ENCODE results near the gene SMIM14.

GRCh38 chr4:39562792-39563191, 75.9 kb downstream of the SMIM14 start:
- TF ChIP-seq ZBTB21 (CRISPR knock-in tag; IDR thresholded peaks at IDR 0.05; ENCODE audit: borderline replicate concordance), result no peak
- no peak for TF ChIP-seq ETV6 (CRISPR knock-in tag; IDR thresholded peaks at IDR 0.05)
- no peak for TF ChIP-seq NFYB (CRISPR knock-in tag; conservative IDR thresholded peaks at IDR 0.05; ENCODE audit: low read depth)
- no peak for TF ChIP-seq CTCF (IDR thresholded peaks at IDR 0.05)
- no peak for TF ChIP-seq SMAD4 (CRISPR knock-in tag; IDR thresholded peaks at IDR 0.05)

Measured in WTC11 (cell line).